ENCODE results near the gene BMPR2. TPM values are rescaled to one million over a fixed set of nuclear protein-coding genes. Genes with fewer than 3 reads are reported as not detected.
"Not testable (repeated sequence)": the region's sequence is repeated elsewhere in the genome, so short reads cannot be mapped to it uniquely, and the experiment has no call there.

BMPR2 gene
- polyA plus RNA-seq, 3 donors: 4.1 to 6.4 (median 4.8) TPM

- no peak for DNase-seq
- Mint-ChIP-seq H3K4me1 (peaks cover 5% of the 10 kb centered on the region), H3K36me3 (peaks cover 1 to 3% of the 10 kb centered on the region in 2 donors), H3K27ac (peak overlapping the region in 1 of 7 donors; percentile 9), H3K4me3 (no peak overlapping the region), H3K9me3 (peaks cover 4 to 12% (median 5%) of the 10 kb centered on the region in 7 donors), H3K27me3 (ENCODE audit: low read depth in 3 of 3) (peaks cover 0 to 7% (median 0%) of the 10 kb centered on the region in 3 donors)
- intact Hi-C loops (cut with micrococcal nuclease): no loop called here
- no peak for TF ChIP-seq CTCF (IDR thresholded peaks at IDR 0.05)
- Histone ChIP-seq H3K4me2 (replicated peaks; ENCODE audit: extremely low read depth, low read length, poor library complexity, severe bottlenecking) (no peak overlapping the region), H3K4me1 (ENCODE audit: control insufficient read depth in 1 of 2, insufficient read depth in 2 of 2, low read length in 2 of 2) (peaks cover 3 to 4% of the 10 kb centered on the region in 2 donors), H3K27me3 (ENCODE audit: control insufficient read depth in 2 of 2, insufficient read depth in 2 of 2, low read length in 2 of 2) (no peaks in the 10 kb centered on the region), H3K9me3 (replicated peaks in 1 of 2; ENCODE audit: control insufficient read depth in 1 of 2, insufficient read depth in 1 of 2, low read length in 2 of 2) (peaks cover 5 to 7% of the 10 kb centered on the region in 2 donors), H4K20me1 (ENCODE audit: insufficient read depth, low read length) (peaks cover 19% of the 10 kb centered on the region), H3K36me3 (replicated peaks in 1 of 2; ENCODE audit: control insufficient read depth in 1 of 2, insufficient read depth in 2 of 2, low read length in 2 of 2) (no peaks in the 10 kb centered on the region), H3K27ac (ENCODE audit: low read depth in 1 of 2, low read length in 2 of 2) (no peak overlapping the region), H3K9ac (ENCODE audit: insufficient read depth, low read length, poor library complexity, severe bottlenecking) (no peak overlapping the region), H3K79me2 (ENCODE audit: insufficient read depth, low read length) (no peaks in the 10 kb centered on the region), H3K4me3 (replicated peaks in 1 of 3; ENCODE audit: low read depth in 2 of 3, low read length in 3 of 3) (no peak overlapping the region), H2AFZ (ENCODE audit: insufficient read depth, low read depth, low read length, poor library complexity, severe bottlenecking) (no peak overlapping the region)
- no CpG with 5 or more reads among the region's 1 CpG for whole genome bisulfite sequencing (ENCODE audit: insufficient coverage)
These were observed 58.3 kb downstream of the BMPR2 start for GRCh38 chr2:202434472-202434871.

DNA sequence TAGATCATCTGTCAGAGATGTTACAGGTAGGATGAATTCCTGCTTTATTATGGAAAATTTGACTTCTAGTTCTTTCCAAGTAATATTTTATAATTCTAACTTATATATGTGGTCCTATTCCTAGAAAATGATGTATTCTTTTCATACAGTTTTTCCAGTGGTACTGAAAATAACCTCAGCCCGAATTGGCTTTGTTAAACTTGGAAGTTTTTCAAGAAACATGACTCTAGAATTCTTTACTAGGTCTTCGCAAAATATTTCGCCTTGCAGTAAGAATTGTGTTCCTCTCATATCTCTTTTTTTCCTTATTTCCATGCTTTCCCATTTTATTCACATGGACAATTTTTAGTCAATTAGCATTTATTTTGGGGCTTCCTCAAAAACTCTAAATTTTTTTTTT, 60.5 kb downstream of the BMPR2 start:
- Histone ChIP-seq H3K27me3 (ENCODE audit: control insufficient read depth in 2 of 2, insufficient read depth in 2 of 2, low read length in 2 of 2) (no peaks in the 10 kb centered on the region), H3K4me3 (replicated peaks in 1 of 3; ENCODE audit: low read depth in 2 of 3, low read length in 3 of 3) (no peak overlapping the region), H3K4me1 (ENCODE audit: control insufficient read depth in 1 of 2, insufficient read depth in 2 of 2, low read length in 2 of 2) (peaks cover 3 to 4% of the 10 kb centered on the region in 2 donors), H3K36me3 (replicated peaks in 1 of 2; ENCODE audit: control insufficient read depth in 1 of 2, insufficient read depth in 2 of 2, low read length in 2 of 2) (no peaks in the 10 kb centered on the region), H4K20me1 (ENCODE audit: insufficient read depth, low read length) (peaks cover 4% of the 10 kb centered on the region), H3K9me3 (replicated peaks in 1 of 2; ENCODE audit: control insufficient read depth in 1 of 2, insufficient read depth in 1 of 2, low read length in 2 of 2) (peaks cover 0 to 6% of the 10 kb centered on the region in 2 donors), H3K9ac (ENCODE audit: insufficient read depth, low read length, poor library complexity, severe bottlenecking) (no peak overlapping the region), H2AFZ (ENCODE audit: insufficient read depth, low read depth, low read length, poor library complexity, severe bottlenecking) (no peak overlapping the region), H3K4me2 (replicated peaks; ENCODE audit: extremely low read depth, low read length, poor library complexity, severe bottlenecking) (no peak overlapping the region), H3K27ac (ENCODE audit: low read depth in 1 of 2, low read length in 2 of 2) (no peak overlapping the region), H3K79me2 (ENCODE audit: insufficient read depth, low read length) (no peaks in the 10 kb centered on the region)
- DNase-seq: no peak
- peaks cover 5% of the 10 kb centered on the region for H3K4me1 Mint-ChIP-seq
- no CpG with 5 or more reads among the region's 3 CpGs for whole genome bisulfite sequencing (ENCODE audit: insufficient coverage)
- no peak overlapping the region for H3K4me3 Mint-ChIP-seq
- TF ChIP-seq CTCF (IDR thresholded peaks at IDR 0.05): no peak
- intact Hi-C loops (cut with micrococcal nuclease): no loop called here
- no peak overlapping the region for H3K27ac Mint-ChIP-seq
- H3K27me3 Mint-ChIP-seq (ENCODE audit: low read depth in 3 of 3): peaks cover 0 to 6% (median 0%) of the 10 kb centered on the region in 3 donors
- H3K9me3 Mint-ChIP-seq: peaks cover 3 to 12% (median 6%) of the 10 kb centered on the region in 7 donors
- peaks cover 0 to 7% of the 10 kb centered on the region in 2 donors for H3K36me3 Mint-ChIP-seq

- H3K36me3 Mint-ChIP-seq; H2AFZ ChIP-seq (ENCODE audit: insufficient read depth, low read depth, low read length, poor library complexity, severe bottlenecking); H3K79me2 ChIP-seq (ENCODE audit: insufficient read depth, low read length); H3K4me1 ChIP-seq (ENCODE audit: control insufficient read depth in 1 of 2, insufficient read depth in 2 of 2, low read length in 2 of 2); H3K4me1 Mint-ChIP-seq; intact Hi-C loops (cut with micrococcal nuclease); H4K20me1 ChIP-seq (ENCODE audit: insufficient read depth, low read length); H3K4me3 Mint-ChIP-seq; H3K27ac ChIP-seq (ENCODE audit: low read depth in 1 of 2, low read length in 2 of 2); H3K9ac ChIP-seq (ENCODE audit: insufficient read depth, low read length, poor library complexity, severe bottlenecking); H3K27ac Mint-ChIP-seq; H3K27me3 Mint-ChIP-seq (ENCODE audit: low read depth in 3 of 3); H3K9me3 ChIP-seq (replicated peaks in 1 of 2; ENCODE audit: control insufficient read depth in 1 of 2, insufficient read depth in 1 of 2, low read length in 2 of 2); DNase-seq; H3K36me3 ChIP-seq (replicated peaks in 1 of 2; ENCODE audit: control insufficient read depth in 1 of 2, insufficient read depth in 2 of 2, low read length in 2 of 2); H3K4me2 ChIP-seq (replicated peaks; ENCODE audit: extremely low read depth, low read length, poor library complexity, severe bottlenecking); H3K4me3 ChIP-seq (replicated peaks in 1 of 3; ENCODE audit: low read depth in 2 of 3, low read length in 3 of 3); H3K27me3 ChIP-seq (ENCODE audit: control insufficient read depth in 2 of 2, insufficient read depth in 2 of 2, low read length in 2 of 2): not testable (repeated sequence)
- peaks cover 3 to 12% (median 9%) of the 10 kb centered on the region in 7 donors for H3K9me3 Mint-ChIP-seq
- over 99% methylated on average over 17 of the region's 24 CpGs for WGBS (ENCODE audit: insufficient coverage)
These were observed 64.0 kb downstream of the BMPR2 start for GRCh38 chr2:202440117-202440516.

Data from CD14-positive monocyte (primary cell).